HL-60 (cell line): ENCODE results near the gene SEC16B.

Source experiments
- GABPA ChIP-seq: IDR thresholded peaks from 2 replicates; pipeline ENCODE4 v1.6.1; 2012; ENCODE audit warnings: low read depth
- POLR2AphosphoS5 ChIP-seq: IDR thresholded peaks from 2 replicates; pipeline ENCODE4 v1.6.1; 2012; ENCODE audit warnings: low read depth
- REST ChIP-seq: IDR thresholded peaks from 2 replicates; pipeline ENCODE4 v1.6.1; 2012; ENCODE audit warnings: low read depth; ENCODE audit not compliant: insufficient replicate concordance
- SPI1 ChIP-seq: IDR thresholded peaks from 2 replicates; pipeline ENCODE4 v1.6.1; 2012; ENCODE audit warnings: low read depth, mild to moderate bottlenecking, borderline replicate concordance
- TF ChIP-seq, protein P1 (sequence below): IDR thresholded peaks from one replicate; pipeline ENCODE4 v1.5.1; 2011; ENCODE audit warnings: low read length, control low read depth, inconsistent platforms; ENCODE audit not compliant: insufficient read depth

DNA sequence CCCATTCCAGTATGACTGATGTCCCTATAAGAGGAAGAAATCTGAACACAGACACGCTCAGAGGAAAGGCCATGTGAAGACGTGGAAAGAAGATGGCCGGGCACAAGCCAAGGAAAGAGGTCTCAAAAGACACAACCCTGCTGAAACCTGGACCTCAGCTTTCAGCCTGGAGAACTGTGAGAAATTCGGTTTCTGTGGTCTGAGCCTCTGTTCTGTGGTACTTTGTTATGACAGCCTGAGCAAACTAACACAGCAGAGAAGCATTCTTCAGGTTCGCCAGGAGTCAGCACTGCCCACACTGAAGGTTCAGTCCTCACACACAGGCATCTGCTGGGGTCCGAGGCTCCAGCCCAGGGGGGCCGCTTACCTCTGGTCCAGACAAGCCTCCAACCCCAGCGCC, 37.7 kb downstream of the SEC16B start:
- TF ChIP-seq GABPA: no peak
- TF ChIP-seq, protein P1, sequence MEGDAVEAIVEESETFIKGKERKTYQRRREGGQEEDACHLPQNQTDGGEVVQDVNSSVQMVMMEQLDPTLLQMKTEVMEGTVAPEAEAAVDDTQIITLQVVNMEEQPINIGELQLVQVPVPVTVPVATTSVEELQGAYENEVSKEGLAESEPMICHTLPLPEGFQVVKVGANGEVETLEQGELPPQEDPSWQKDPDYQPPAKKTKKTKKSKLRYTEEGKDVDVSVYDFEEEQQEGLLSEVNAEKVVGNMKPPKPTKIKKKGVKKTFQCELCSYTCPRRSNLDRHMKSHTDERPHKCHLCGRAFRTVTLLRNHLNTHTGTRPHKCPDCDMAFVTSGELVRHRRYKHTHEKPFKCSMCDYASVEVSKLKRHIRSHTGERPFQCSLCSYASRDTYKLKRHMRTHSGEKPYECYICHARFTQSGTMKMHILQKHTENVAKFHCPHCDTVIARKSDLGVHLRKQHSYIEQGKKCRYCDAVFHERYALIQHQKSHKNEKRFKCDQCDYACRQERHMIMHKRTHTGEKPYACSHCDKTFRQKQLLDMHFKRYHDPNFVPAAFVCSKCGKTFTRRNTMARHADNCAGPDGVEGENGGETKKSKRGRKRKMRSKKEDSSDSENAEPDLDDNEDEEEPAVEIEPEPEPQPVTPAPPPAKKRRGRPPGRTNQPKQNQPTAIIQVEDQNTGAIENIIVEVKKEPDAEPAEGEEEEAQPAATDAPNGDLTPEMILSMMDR: no peak
- no peak for TF ChIP-seq SPI1
- TF ChIP-seq POLR2AphosphoS5: no peak
- TF ChIP-seq REST: no peak
